ENCODE data around the gene NPW.
A peak's percentile ranks its signal among the peaks of the same experiment; 100 is the strongest.

The NPW gene

GRCh38 chr16:2039274-2040031 lies 19.9 kb downstream of the NPW start:
- peak overlapping the region; percentile 83 for H3K27ac ChIP-seq
- TF ChIP-seq CTCF (conservative IDR thresholded peaks at IDR 0.05): no peak

GRCh38 chr16:2040041-2040786 lies 20.6 kb downstream of the NPW start:
- no peak for TF ChIP-seq CTCF (conservative IDR thresholded peaks at IDR 0.05)
- peak overlapping the region; percentile 83 for H3K27ac ChIP-seq

GRCh38 chr16:2040787-2041522 lies 21.4 kb downstream of the NPW start:
- H3K27ac ChIP-seq: peak overlapping the region; percentile 83
- TF ChIP-seq CTCF (conservative IDR thresholded peaks at IDR 0.05): no peak

GRCh38 chr16:2042171-2042985 lies 22.8 kb downstream of the NPW start:
- H3K27ac ChIP-seq: no peak overlapping the region
- no peak for TF ChIP-seq CTCF (conservative IDR thresholded peaks at IDR 0.05)

GRCh38 chr16:2042986-2043666 lies 23.5 kb downstream of the NPW start:
- no peak overlapping the region for H3K27ac ChIP-seq

More at GRCh38 chr16:2042986-2043666, 23.5 kb downstream of the NPW start:
- TF ChIP-seq CTCF (conservative IDR thresholded peaks at IDR 0.05): no peak

All from VCaP (cell line).